ENCODE measurements around the gene ATXN1. TPM values are rescaled to one million over a fixed set of nuclear protein-coding genes. Genes with fewer than 3 reads are reported as not detected.

The ATXN1 gene
- polyA plus RNA-seq, 1 donor (not counting 4 experiments of a cell fraction or from before 2014, with no cell fraction given) = 9.7 TPM

GRCh38 chr6:16755544-16755943, 5.7 kb downstream of the ATXN1 start:
- peaks cover 42% of the 10 kb centered on the region for H3K79me2 ChIP-seq (ENCODE audit: control insufficient read depth, insufficient read depth, low read length)
- dilution Hi-C loops (cut with MboI; ENCODE audit: extremely low pct_ligation_motif_present, low sequenced_read_pairs) = no loop called here
- no peak overlapping the region for H3K9ac ChIP-seq (ENCODE audit: control insufficient read depth, extremely low read depth, insufficient read depth, low read length)
- no peak for DNase-seq (ENCODE audit: low read depth, low spot score)
- H3K4me1 ChIP-seq (ENCODE audit: control insufficient read depth, extremely low read depth, insufficient read depth, low read length) = peaks cover 51% of the 10 kb centered on the region
- H3K27ac ChIP-seq (ENCODE audit: control insufficient read depth, insufficient read depth, low read length) = no peak overlapping the region
- H3K4me3 ChIP-seq (ENCODE audit: control insufficient read depth in 2 of 3, extremely low read depth in 1 of 3, insufficient read depth in 2 of 3, low read depth in 1 of 3, low read length in 3 of 3) = no peak overlapping the region
- H3K27me3 ChIP-seq (ENCODE audit: control insufficient read depth, extremely low read depth, insufficient read depth, low read length) = no peaks in the 10 kb centered on the region
- H2AFZ ChIP-seq (ENCODE audit: control insufficient read depth, low read length) = no peak overlapping the region
- no peaks in the 10 kb centered on the region for H3K9me1 ChIP-seq (ENCODE audit: control insufficient read depth, extremely low read depth, insufficient read depth, low read length)
- H3K36me3 ChIP-seq (ENCODE audit: control insufficient read depth in 2 of 2, extremely low read depth in 1 of 2, insufficient read depth in 2 of 2, low read length in 2 of 2) = no peaks in the 10 kb centered on the region
- no peaks in the 10 kb centered on the region for H3K9me3 ChIP-seq (ENCODE audit: control insufficient read depth, low read depth, low read length)
- no peaks in the 10 kb centered on the region for H4K20me1 ChIP-seq (ENCODE audit: control insufficient read depth, extremely low read depth, insufficient read depth, low read length)
- H3K4me2 ChIP-seq (ENCODE audit: control insufficient read depth, extremely low read depth, insufficient read depth, low read depth, low read length) = no peak overlapping the region
- no peak for TF ChIP-seq EZH2 (IDR thresholded peaks at IDR 0.05; ENCODE audit: low read length)
- TF ChIP-seq CTCF (optimal IDR thresholded peaks at IDR 0.05 in 1 of 3, IDR thresholded peaks at IDR 0.05 in 1 of 3, conservative IDR thresholded peaks at IDR 0.05 in 1 of 3; ENCODE audit: extremely low read depth in 1 of 3, insufficient read depth in 2 of 3, low read length in 3 of 3) = no peak
- FAIRE-seq = no peak

- H3K9me1 ChIP-seq (ENCODE audit: control insufficient read depth, extremely low read depth, insufficient read depth, low read length) = no peaks in the 10 kb centered on the region
- H3K27me3 ChIP-seq (ENCODE audit: control insufficient read depth, extremely low read depth, insufficient read depth, low read length) = no peaks in the 10 kb centered on the region
- H3K4me3 ChIP-seq (ENCODE audit: control insufficient read depth in 2 of 3, extremely low read depth in 1 of 3, insufficient read depth in 2 of 3, low read depth in 1 of 3, low read length in 3 of 3) = no peak overlapping the region
- TF ChIP-seq EZH2 (IDR thresholded peaks at IDR 0.05; ENCODE audit: low read length) (no peak), CTCF (optimal IDR thresholded peaks at IDR 0.05 in 1 of 3, IDR thresholded peaks at IDR 0.05 in 1 of 3, conservative IDR thresholded peaks at IDR 0.05 in 1 of 3; ENCODE audit: extremely low read depth in 1 of 3, insufficient read depth in 2 of 3, low read length in 3 of 3) (no peak)
- dilution Hi-C loops (cut with MboI; ENCODE audit: extremely low pct_ligation_motif_present, low sequenced_read_pairs) = no loop called here
- H2AFZ ChIP-seq (ENCODE audit: control insufficient read depth, low read length) = no peak overlapping the region
- no peak for DNase-seq (ENCODE audit: low read depth, low spot score)
- H4K20me1 ChIP-seq (ENCODE audit: control insufficient read depth, extremely low read depth, insufficient read depth, low read length) = no peaks in the 10 kb centered on the region
- no peak overlapping the region for H3K9ac ChIP-seq (ENCODE audit: control insufficient read depth, extremely low read depth, insufficient read depth, low read length)
- no peaks in the 10 kb centered on the region for H3K9me3 ChIP-seq (ENCODE audit: control insufficient read depth, low read depth, low read length)
- H3K4me1 ChIP-seq (ENCODE audit: control insufficient read depth, extremely low read depth, insufficient read depth, low read length) = peaks cover 51% of the 10 kb centered on the region
- peaks cover 45% of the 10 kb centered on the region for H3K79me2 ChIP-seq (ENCODE audit: control insufficient read depth, insufficient read depth, low read length)
- H3K27ac ChIP-seq (ENCODE audit: control insufficient read depth, insufficient read depth, low read length) = no peak overlapping the region
- no peak for FAIRE-seq
- H3K4me2 ChIP-seq (ENCODE audit: control insufficient read depth, extremely low read depth, insufficient read depth, low read depth, low read length) = no peak overlapping the region
- H3K36me3 ChIP-seq (ENCODE audit: control insufficient read depth in 2 of 2, extremely low read depth in 1 of 2, insufficient read depth in 2 of 2, low read length in 2 of 2) = peaks cover 0 to 1% of the 10 kb centered on the region in 2 experiments
These were observed 6.4 kb downstream of the ATXN1 start for GRCh38 chr6:16754876-16755275.

Data from keratinocyte (primary cell).